Ishikawa (cell line): ENCODE data around the gene HS6ST2.

Experiments used
- CEBPB ChIP-seq: IDR thresholded peaks from 2 replicates; pipeline ENCODE4 v1.6.1; 2012
- CREB1 ChIP-seq: IDR thresholded peaks from 2 replicates; pipeline ENCODE4 v1.6.1; 2012; ENCODE audit warnings: low read depth
- EGR1 ChIP-seq: IDR thresholded peaks from 2 replicates; pipeline ENCODE4 v1.6.1; 2012
- EP300 ChIP-seq: IDR thresholded peaks from 2 replicates; pipeline ENCODE4 v1.6.1; 2012; ENCODE audit warnings: borderline replicate concordance
- FOXM1 ChIP-seq: IDR thresholded peaks from 2 replicates; pipeline ENCODE4 v1.6.1; 2012; ENCODE audit warnings: low read depth, borderline replicate concordance
- NFIC ChIP-seq: IDR thresholded peaks from 2 replicates; pipeline ENCODE4 v1.6.1; 2012
- RAD21 ChIP-seq: IDR thresholded peaks from 2 replicates; pipeline ENCODE4 v1.6.1; 2012; ENCODE audit warnings: low read depth
- TAF1 ChIP-seq: IDR thresholded peaks from 2 replicates; pipeline ENCODE4 v1.6.1; 2012; ENCODE audit warnings: low read depth, mild to moderate bottlenecking
- TCF12 ChIP-seq: IDR thresholded peaks from 2 replicates; pipeline ENCODE4 v1.6.1; 2012; ENCODE audit warnings: low read depth
- TEAD4 ChIP-seq: IDR thresholded peaks from 2 replicates; pipeline ENCODE4 v1.6.1; 2012
- YY1 ChIP-seq: IDR thresholded peaks from 2 replicates; pipeline ENCODE4 v1.6.1; 2012; ENCODE audit warnings: low read depth
- ZBTB7A ChIP-seq: IDR thresholded peaks from 2 replicates; pipeline ENCODE4 v1.6.1; 2012; ENCODE audit warnings: low read depth
- TF ChIP-seq, protein P1 (sequence below): IDR thresholded peaks from 2 replicates; pipeline ENCODE4 v1.6.1; 2012; ENCODE audit warnings: low read depth, mild to moderate bottlenecking
- TF ChIP-seq, protein P2 (sequence below): IDR thresholded peaks from 2 replicates; pipeline ENCODE4 v1.6.1; 2012
- TF ChIP-seq, protein P3 (sequence below): IDR thresholded peaks from 2 replicates; pipeline ENCODE4 v1.6.1; 2012

HS6ST2 gene

DNA sequence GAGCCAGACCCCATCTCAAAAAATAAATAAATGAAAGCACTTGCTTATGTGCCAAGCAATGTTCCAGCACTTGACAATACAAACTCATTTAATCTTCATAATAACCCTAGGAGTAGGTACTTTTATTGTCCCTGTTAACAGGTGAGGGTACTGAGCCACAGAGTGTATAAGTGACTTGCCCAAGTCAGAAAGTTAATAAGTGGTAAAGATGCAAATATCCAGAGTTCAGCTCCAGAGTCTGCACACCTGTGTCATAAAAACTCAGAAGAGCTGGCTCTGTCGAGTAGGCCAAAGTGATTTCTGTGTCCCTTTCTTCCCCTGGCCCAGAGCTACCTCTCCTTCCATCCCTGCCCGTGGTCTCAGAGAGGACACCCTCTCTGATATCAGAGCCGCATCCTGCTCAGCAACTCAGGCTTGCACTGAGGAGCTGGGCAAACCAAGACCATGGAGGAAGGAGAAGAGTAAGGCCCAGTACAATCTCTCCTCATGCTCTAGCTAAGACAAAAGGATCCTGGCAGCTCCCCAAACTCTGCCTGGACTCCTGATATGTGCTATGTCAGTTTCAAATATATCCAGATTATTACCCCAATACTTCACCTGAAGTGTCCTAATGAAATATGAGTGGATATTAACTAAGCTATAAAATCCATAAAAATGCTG is 136.3 kb downstream of the HS6ST2 start:
- no peak for TF ChIP-seq RAD21
- no peak for TF ChIP-seq YY1
- no peak for TF ChIP-seq CEBPB
- no peak for TF ChIP-seq FOXM1
- no peak for TF ChIP-seq TAF1
- TF ChIP-seq, protein P1, sequence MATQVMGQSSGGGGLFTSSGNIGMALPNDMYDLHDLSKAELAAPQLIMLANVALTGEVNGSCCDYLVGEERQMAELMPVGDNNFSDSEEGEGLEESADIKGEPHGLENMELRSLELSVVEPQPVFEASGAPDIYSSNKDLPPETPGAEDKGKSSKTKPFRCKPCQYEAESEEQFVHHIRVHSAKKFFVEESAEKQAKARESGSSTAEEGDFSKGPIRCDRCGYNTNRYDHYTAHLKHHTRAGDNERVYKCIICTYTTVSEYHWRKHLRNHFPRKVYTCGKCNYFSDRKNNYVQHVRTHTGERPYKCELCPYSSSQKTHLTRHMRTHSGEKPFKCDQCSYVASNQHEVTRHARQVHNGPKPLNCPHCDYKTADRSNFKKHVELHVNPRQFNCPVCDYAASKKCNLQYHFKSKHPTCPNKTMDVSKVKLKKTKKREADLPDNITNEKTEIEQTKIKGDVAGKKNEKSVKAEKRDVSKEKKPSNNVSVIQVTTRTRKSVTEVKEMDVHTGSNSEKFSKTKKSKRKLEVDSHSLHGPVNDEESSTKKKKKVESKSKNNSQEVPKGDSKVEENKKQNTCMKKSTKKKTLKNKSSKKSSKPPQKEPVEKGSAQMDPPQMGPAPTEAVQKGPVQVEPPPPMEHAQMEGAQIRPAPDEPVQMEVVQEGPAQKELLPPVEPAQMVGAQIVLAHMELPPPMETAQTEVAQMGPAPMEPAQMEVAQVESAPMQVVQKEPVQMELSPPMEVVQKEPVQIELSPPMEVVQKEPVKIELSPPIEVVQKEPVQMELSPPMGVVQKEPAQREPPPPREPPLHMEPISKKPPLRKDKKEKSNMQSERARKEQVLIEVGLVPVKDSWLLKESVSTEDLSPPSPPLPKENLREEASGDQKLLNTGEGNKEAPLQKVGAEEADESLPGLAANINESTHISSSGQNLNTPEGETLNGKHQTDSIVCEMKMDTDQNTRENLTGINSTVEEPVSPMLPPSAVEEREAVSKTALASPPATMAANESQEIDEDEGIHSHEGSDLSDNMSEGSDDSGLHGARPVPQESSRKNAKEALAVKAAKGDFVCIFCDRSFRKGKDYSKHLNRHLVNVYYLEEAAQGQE: no peak
- TF ChIP-seq TCF12: no peak
- no peak for TF ChIP-seq TEAD4

- TF ChIP-seq, protein P2, sequence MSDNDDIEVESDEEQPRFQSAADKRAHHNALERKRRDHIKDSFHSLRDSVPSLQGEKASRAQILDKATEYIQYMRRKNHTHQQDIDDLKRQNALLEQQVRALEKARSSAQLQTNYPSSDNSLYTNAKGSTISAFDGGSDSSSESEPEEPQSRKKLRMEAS: no peak
- TF ChIP-seq ZBTB7A: no peak
- TF ChIP-seq TCF12: no peak
- TF ChIP-seq, protein P1: no peak
- no peak for TF ChIP-seq EGR1
- TF ChIP-seq CREB1: no peak
- no peak for TF ChIP-seq CEBPB
- TF ChIP-seq, protein P3, sequence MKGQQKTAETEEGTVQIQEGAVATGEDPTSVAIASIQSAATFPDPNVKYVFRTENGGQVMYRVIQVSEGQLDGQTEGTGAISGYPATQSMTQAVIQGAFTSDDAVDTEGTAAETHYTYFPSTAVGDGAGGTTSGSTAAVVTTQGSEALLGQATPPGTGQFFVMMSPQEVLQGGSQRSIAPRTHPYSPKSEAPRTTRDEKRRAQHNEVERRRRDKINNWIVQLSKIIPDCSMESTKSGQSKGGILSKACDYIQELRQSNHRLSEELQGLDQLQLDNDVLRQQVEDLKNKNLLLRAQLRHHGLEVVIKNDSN: no peak
- no peak for TF ChIP-seq EP300
- TF ChIP-seq TEAD4: no peak
- TF ChIP-seq YY1: no peak
- TF ChIP-seq RAD21: no peak
- TF ChIP-seq NFIC: no peak
Observed at GRCh38 chrX:132820675-132821074, 137.8 kb downstream of the HS6ST2 start.

- TF ChIP-seq TCF12 (no peak), NFIC (no peak), YY1 (no peak), TEAD4 (no peak), FOXM1 (no peak)
- TF ChIP-seq, protein P2: no peak
Observed at GRCh38 chrX:132819711-132820264, 138.6 kb downstream of the HS6ST2 start.

DNA sequence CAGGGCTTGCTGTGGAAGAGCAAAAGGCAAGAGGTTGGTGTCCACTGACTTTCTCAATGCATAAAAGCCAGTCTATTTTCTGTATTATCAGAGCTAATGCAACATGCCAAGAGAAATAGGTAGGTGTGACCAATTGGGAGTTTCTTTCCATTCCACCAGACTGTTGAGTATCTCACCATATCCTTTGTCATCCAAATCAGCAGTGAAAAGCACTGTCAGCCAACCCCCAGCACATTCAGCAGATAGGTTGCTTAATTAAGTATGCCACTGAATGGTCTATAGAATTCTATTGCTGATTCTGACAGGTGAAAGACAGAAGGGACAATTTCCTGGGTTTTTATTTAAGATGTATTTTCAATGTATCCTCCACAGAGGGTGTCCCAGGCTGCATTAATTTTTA is 139.8 kb downstream of the HS6ST2 start:
- TF ChIP-seq ZBTB7A (no peak), EGR1 (no peak), CREB1 (no peak), YY1 (no peak), FOXM1 (no peak), TAF1 (no peak), TCF12 (no peak), TEAD4 (no peak), CEBPB (no peak), EP300 (no peak), RAD21 (no peak), NFIC (no peak)
- TF ChIP-seq, protein P2: no peak
- TF ChIP-seq, protein P3: no peak
- TF ChIP-seq, protein P1: no peak
